Measurements from ENCODE around the gene FLRT2.

DNA sequence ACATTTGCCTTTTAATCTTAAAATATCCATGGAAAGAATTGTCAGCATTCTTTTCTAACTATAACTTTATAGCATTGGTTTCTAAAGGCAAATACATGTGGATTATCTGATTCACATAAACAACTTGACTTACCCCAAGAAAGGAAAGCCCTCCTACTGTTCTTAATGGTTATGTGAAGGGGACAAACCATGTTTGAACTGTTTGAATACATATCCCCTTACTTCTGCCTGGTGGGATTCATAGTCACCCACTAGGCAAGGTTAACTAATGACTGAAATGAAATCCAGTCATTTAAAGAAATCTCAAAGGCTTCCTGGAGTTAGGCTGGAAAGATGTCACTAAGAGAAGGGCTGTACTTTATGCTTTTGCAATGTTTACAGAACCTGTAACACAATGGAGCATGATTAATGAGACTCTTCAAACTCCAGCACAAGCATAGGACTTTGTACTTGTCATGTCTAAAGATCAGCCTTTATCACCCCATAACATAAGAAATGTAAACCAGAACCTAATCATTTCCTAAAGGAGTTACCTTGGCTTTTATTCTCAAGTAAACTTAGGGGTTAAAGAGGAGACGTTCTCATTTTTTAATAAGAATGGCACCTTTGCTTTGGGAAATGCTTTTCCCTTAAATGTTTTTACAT, 10.2 kb upstream of the FLRT2 start:
- TF ChIP-seq YBX1 (IDR thresholded peaks at IDR 0.05) (no peak), GABPA (IDR thresholded peaks at IDR 0.05; ENCODE audit: low read depth) (no peak), BHLHE40 (IDR thresholded peaks at IDR 0.05; ENCODE audit: borderline replicate concordance in 1 of 2, low read depth in 2 of 2, low read length in 1 of 2) (no peak), POLR2A (IDR thresholded peaks at IDR 0.05; ENCODE audit: low read depth, low read length) (no peak), SRF (IDR thresholded peaks at IDR 0.05; ENCODE audit: low read depth in 2 of 2, low read length in 2 of 2) (no peak), DPF2 (IDR thresholded peaks at IDR 0.05) (no peak), POLR2AphosphoS5 (IDR thresholded peaks at IDR 0.05; ENCODE audit: low read length) (no peak), FOXM1 (IDR thresholded peaks at IDR 0.05; ENCODE audit: low read depth, low read length) (no peak)
- TF ChIP-seq, protein P1, sequence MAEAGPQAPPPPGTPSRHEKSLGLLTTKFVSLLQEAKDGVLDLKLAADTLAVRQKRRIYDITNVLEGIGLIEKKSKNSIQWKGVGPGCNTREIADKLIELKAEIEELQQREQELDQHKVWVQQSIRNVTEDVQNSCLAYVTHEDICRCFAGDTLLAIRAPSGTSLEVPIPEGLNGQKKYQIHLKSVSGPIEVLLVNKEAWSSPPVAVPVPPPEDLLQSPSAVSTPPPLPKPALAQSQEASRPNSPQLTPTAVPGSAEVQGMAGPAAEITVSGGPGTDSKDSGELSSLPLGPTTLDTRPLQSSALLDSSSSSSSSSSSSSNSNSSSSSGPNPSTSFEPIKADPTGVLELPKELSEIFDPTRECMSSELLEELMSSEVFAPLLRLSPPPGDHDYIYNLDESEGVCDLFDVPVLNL (IDR thresholded peaks at IDR 0.05; ENCODE audit: low read depth, low read length), result no peak
- TF ChIP-seq, protein P2, sequence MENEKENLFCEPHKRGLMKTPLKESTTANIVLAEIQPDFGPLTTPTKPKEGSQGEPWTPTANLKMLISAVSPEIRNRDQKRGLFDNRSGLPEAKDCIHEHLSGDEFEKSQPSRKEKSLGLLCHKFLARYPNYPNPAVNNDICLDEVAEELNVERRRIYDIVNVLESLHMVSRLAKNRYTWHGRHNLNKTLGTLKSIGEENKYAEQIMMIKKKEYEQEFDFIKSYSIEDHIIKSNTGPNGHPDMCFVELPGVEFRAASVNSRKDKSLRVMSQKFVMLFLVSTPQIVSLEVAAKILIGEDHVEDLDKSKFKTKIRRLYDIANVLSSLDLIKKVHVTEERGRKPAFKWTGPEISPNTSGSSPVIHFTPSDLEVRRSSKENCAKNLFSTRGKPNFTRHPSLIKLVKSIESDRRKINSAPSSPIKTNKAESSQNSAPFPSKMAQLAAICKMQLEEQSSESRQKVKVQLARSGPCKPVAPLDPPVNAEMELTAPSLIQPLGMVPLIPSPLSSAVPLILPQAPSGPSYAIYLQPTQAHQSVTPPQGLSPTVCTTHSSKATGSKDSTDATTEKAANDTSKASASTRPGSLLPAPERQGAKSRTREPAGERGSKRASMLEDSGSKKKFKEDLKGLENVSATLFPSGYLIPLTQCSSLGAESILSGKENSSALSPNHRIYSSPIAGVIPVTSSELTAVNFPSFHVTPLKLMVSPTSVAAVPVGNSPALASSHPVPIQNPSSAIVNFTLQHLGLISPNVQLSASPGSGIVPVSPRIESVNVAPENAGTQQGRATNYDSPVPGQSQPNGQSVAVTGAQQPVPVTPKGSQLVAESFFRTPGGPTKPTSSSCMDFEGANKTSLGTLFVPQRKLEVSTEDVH (IDR thresholded peaks at IDR 0.05; ENCODE audit: low read depth, partially characterized antibody), result no peak
- TF ChIP-seq, protein P3, sequence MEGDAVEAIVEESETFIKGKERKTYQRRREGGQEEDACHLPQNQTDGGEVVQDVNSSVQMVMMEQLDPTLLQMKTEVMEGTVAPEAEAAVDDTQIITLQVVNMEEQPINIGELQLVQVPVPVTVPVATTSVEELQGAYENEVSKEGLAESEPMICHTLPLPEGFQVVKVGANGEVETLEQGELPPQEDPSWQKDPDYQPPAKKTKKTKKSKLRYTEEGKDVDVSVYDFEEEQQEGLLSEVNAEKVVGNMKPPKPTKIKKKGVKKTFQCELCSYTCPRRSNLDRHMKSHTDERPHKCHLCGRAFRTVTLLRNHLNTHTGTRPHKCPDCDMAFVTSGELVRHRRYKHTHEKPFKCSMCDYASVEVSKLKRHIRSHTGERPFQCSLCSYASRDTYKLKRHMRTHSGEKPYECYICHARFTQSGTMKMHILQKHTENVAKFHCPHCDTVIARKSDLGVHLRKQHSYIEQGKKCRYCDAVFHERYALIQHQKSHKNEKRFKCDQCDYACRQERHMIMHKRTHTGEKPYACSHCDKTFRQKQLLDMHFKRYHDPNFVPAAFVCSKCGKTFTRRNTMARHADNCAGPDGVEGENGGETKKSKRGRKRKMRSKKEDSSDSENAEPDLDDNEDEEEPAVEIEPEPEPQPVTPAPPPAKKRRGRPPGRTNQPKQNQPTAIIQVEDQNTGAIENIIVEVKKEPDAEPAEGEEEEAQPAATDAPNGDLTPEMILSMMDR (IDR thresholded peaks at IDR 0.05 in 2 of 3, conservative IDR thresholded peaks at IDR 0.05 in 1 of 3; ENCODE audit: control insufficient read depth in 2 of 3, extremely low read depth in 1 of 3, insufficient read depth in 1 of 3, low read depth in 3 of 3, low read length in 3 of 3), result no peak

Measured in GM12878 (cell line).